K562 (cell line): Measurements from ENCODE around the gene ARL11. TPM values are rescaled to one million over a fixed set of nuclear protein-coding genes. Genes with fewer than 3 reads are reported as not detected.

Experiments
- ATAC-seq: fragments of 200-7000 bp; cut with Tn5 transposase; 3 replicates; pipeline ENCODE4 v1.9.1; 2020; ENCODE audit warnings: moderate library complexity
- BruUV-seq: library from RNA; stranded (reverse); fragments of 400-500 nt; replicated peaks from 2 replicates; lab custom pipeline; 2021; lab: Mats Ljungman, UMichigan
- CTCF ChIA-PET: fragments of 300-600 bp; formaldehyde crosslinking; extraction: SDS; loops from one replicate; lab custom pipeline; 2021; ENCODE audit warnings: low intra/inter-chr PET ratio; lab: Yijun Ruan, JAX
- POLR2A ChIA-PET: fragments of 300-600, 350-650 bp; sonication (Branson Sonifier 250); formaldehyde crosslinking; extraction: SDS; loops from one replicate; lab custom pipeline; 2021; ENCODE audit warnings: antibody characterized with exemption, inconsistent platforms; lab: Yijun Ruan, JAX
- DNase-seq, 4 experiments: peaks; one replicate each; pipeline versions ENCODE4 v3.0.0 to v3.0.0-alpha.2; 2011 to 2018; ENCODE audit warnings: low spot score in 3 of 4, mixed read lengths in 3 of 4; ENCODE audit errors: extremely low read depth in 1 of 4
- FAIRE-seq: peaks from 2 replicates; lab custom pipeline; 2011; peaks lifted over from hg19 to GRCh38; lab: Jason Lieb, UNC
- H2AFZ ChIP-seq: 2 replicates; pipeline ENCODE4 v1.6.0; 2011; ENCODE audit warnings: low read depth, low read length, control low read depth, inconsistent platforms
- H3K27ac ChIP-seq: fragments of 200-600 bp; 3 replicates; pipeline ENCODE4 v1.8.0; 2011; ENCODE audit warnings: low read depth, mild to moderate bottlenecking, control low read depth, inconsistent platforms, low read length, moderate library complexity, mixed read lengths; ENCODE audit errors: extremely low read depth
- H3K27me3 ChIP-seq, 2 experiments: fragments of 300-600 bp in 1 of 2; 2 replicates in 1 of 2; 3 replicates in 1 of 2; pipeline versions ENCODE4 v1.6.0 to v1.8.0; 2011; ENCODE audit warnings: inconsistent platforms in 2 of 2, low read length in 2 of 2, mild to moderate bottlenecking in 1 of 2, mixed read lengths in 1 of 2, moderate library complexity in 1 of 2; ENCODE audit not compliant: control insufficient read depth in 2 of 2, insufficient read depth in 2 of 2
- H3K36me3 ChIP-seq: fragments of 300-600 bp; 3 replicates; pipeline ENCODE4 v1.8.0; 2011; ENCODE audit warnings: mild to moderate bottlenecking, low read length, inconsistent platforms; ENCODE audit not compliant: control insufficient read depth, insufficient read depth
- H3K4me1 ChIP-seq, 2 experiments: fragments of 200-600 bp in 1 of 2; replicated peaks in 1 of 2; 2 replicates in 1 of 2; 3 replicates in 1 of 2; pipeline versions ENCODE4 v1.5.1 to v1.8.0; 2011; ENCODE audit warnings: inconsistent platforms in 2 of 2, low read length in 2 of 2, mild to moderate bottlenecking in 1 of 2, mixed read lengths in 1 of 2, moderate library complexity in 1 of 2; ENCODE audit not compliant: control insufficient read depth in 2 of 2, insufficient read depth in 2 of 2
- H3K4me2 ChIP-seq: 2 replicates; pipeline ENCODE4 v1.6.1; 2011; ENCODE audit warnings: low read length, control low read depth, inconsistent platforms, mixed read lengths; ENCODE audit not compliant: insufficient read depth
- H3K4me3 ChIP-seq: fragments of 200-600 bp; sonication (generic), shearing (Covaris generic); 2 replicates; pipeline ENCODE4 v1.5.1; 2016; ENCODE audit warnings: control low read depth, inconsistent platforms
- H3K79me2 ChIP-seq: fragments of 200-600 bp; 3 replicates; pipeline ENCODE4 v1.8.0; 2011; ENCODE audit warnings: low read length, inconsistent platforms; ENCODE audit not compliant: control insufficient read depth, insufficient read depth
- H3K9ac ChIP-seq, 2 experiments: 2 replicates each; pipeline versions ENCODE4 v1.6.0 to v1.6.1; 2011; ENCODE audit warnings: low read depth in 2 of 2, low read length in 2 of 2, control low read depth in 1 of 2, inconsistent platforms in 1 of 2, mild to moderate bottlenecking in 1 of 2, mixed read lengths in 1 of 2; ENCODE audit not compliant: insufficient read depth in 1 of 2
- H3K9me1 ChIP-seq: one replicate; pipeline ENCODE4 v1.6.0; 2011; ENCODE audit warnings: inconsistent platforms, mild to moderate bottlenecking, low read length, moderate library complexity; ENCODE audit not compliant: control insufficient read depth, insufficient read depth
- H3K9me3 ChIP-seq: replicated peaks from 2 replicates; pipeline ENCODE4 v1.5.1; 2011; ENCODE audit warnings: low read depth, low read length, inconsistent platforms; ENCODE audit not compliant: control insufficient read depth, insufficient read depth
- H4K20me1 ChIP-seq: replicated peaks from 2 replicates; pipeline ENCODE4 v1.6.1; 2011; ENCODE audit warnings: low read length, inconsistent platforms, mixed read lengths; ENCODE audit not compliant: control insufficient read depth, insufficient read depth
- KDM4B ChIP-seq, 2 experiments: fragments of 450-650 bp in 1 of 2; sonication (generic) in 1 of 2; IDR thresholded peaks; 2 replicates each; pipeline ENCODE4 v1.6.1; 2016 to 2017; ENCODE audit warnings: borderline replicate concordance in 2 of 2, antibody characterized with exemption in 1 of 2, low read depth in 1 of 2, mild to moderate bottlenecking in 1 of 2
- KLF1 ChIP-seq: fragments of 450-650 bp; IDR thresholded peaks from 2 replicates; pipeline ENCODE4 v1.6.1; 2016; ENCODE audit warnings: missing genetic modification characterization, missing compliant biosample characterization
- MAFF ChIP-seq: IDR thresholded peaks from 2 replicates; pipeline ENCODE4 v1.6.1; 2012; ENCODE audit warnings: low read length, improper control_type of control experiment
- PTBP1 ChIP-seq: fragments of 200-400 bp; formaldehyde crosslinking; IDR thresholded peaks from 2 replicates; pipeline ENCODE4 v1.6.1; 2017; ENCODE audit warnings: low read depth, low read length
- RBM15 ChIP-seq: fragments of 200-400 bp; formaldehyde crosslinking; IDR thresholded peaks from 2 replicates; pipeline ENCODE4 v1.6.1; 2018; ENCODE audit warnings: mild to moderate bottlenecking, low read length, moderate library complexity; ENCODE audit not compliant: insufficient read depth
- SNRNP70 ChIP-seq: fragments of 200-400 bp; formaldehyde crosslinking; optimal IDR thresholded peaks from 2 replicates; pipeline ENCODE3; 2017; ENCODE audit warnings: low read depth, low read length
- SPI1 ChIP-seq: IDR thresholded peaks from 2 replicates; pipeline ENCODE4 v1.6.1; 2011; ENCODE audit warnings: low read depth, low read length, control low read depth, borderline replicate concordance
- ZNF143 ChIP-seq: sonication (generic); formaldehyde crosslinking; IDR thresholded peaks from 2 replicates; pipeline ENCODE4 v1.9.0; 2022; ENCODE audit warnings: mild to moderate bottlenecking, missing genetic modification reagents
- WGBS: fragments of 100-300 bp; shearing (Covaris generic); methylation state at CpG from one replicate; pipeline ENCODE4 v1.1.6; 2016; ENCODE audit warnings: low coverage, mixed read lengths; ENCODE audit not compliant: insufficient coverage; ENCODE audit errors: missing lambda C conversion rate; 5-methylcytosine and 5-hydroxymethylcytosine counted together
- in situ Hi-C: fragments of 300-500 bp; cut with MboI; formaldehyde crosslinking; loops from 4 replicates; pipeline ENCODE4 v1.15.0; 2018; ENCODE audit warnings: inconsistent platforms, mixed read lengths
- intact Hi-C: fragments of 100-400 bp; cut with micrococcal nuclease; formaldehyde crosslinking; loops from 2 replicates; pipeline ENCODE4 v1.14.2; 2022
- polyA plus RNA-seq, 8 experiments: library from polyadenylated mRNA; depleted of rRNA in 4 of 8; stranded (reverse) in 5 of 8; unstranded in 3 of 8; fragments of >200 nt; fragmentation: Nextera tagmentation in 2 of 8; fragmentation: Illumina TruSeq in 1 of 8; extraction: Ambion mirVana in 2 of 8; extraction: Trizol in 1 of 8; gene quantifications; 2 replicates each; pipeline versions ENCODE4 v1.2.1 to v1.2.3, GENCODE V29; 2011 to 2014; ENCODE audit warnings: inconsistent platforms in 1 of 8, missing spikeins in 1 of 8
- total RNA-seq, 7 experiments: library from RNA; depleted of rRNA in 6 of 7; stranded (reverse); fragments of >200 nt in 6 of 7; fragmentation: Illumina TruSeq in 2 of 7; extraction: Trizol in 2 of 7; gene quantifications; 2 replicates each; pipeline versions ENCODE4 v1.2.1 to v1.2.3, GENCODE V29; 2011 to 2021; ENCODE audit warnings: low replicate concordance in 1 of 7
- TF ChIP-seq, protein P1 (sequence below): fragments of 250-450 bp; sonication (Bioruptor Pico); IDR thresholded peaks from 2 replicates; pipeline ENCODE4 v1.9.0; 2021; ENCODE audit warnings: mild to moderate bottlenecking, inconsistent platforms

Gene ARL11
- total and polyA plus RNA-seq, 9 of the 15 experiments (the other 6 are each of a cell fraction or from before 2014, with no cell fraction given): 0.18 to 0.87 (median 0.45) TPM

DNA sequence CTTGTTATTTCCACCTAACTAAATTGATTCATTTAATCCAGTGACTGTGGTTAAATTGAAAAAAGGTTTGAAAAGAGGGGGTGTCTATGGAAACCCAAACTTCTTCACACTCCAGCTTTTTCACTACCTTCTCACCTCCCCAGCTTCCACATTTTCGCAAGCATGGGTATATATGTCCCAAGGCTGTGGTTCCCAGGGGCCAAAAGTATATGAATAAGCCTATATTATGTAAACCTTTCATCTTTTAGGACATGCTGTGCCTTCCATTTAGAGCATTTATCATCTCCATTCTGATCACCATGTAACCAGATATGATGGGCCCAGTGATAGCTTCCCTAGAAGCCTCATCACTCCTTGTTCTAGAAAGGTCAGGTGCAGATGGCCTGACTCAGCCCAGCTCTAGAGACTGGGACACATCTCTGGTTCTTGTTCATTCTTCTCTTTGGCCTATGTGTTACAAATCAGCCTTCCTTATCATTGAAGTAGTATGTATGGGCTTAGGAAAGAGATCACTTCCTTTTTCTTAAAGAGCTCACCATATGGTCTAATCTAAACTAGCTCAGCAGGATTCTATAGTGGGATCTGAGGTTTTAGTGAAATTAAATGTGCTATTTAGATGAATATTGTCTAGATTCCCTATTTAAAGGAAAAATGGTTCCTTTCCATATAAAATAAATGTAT, 19.5 kb upstream of the ARL11 start:
- no peaks in the 10 kb centered on the region for H3K9me3 ChIP-seq
- no peak for FAIRE-seq
- no peak overlapping the region for H2AFZ ChIP-seq
- BruUV-seq: no TSS peak
- TF ChIP-seq KLF1 (tag): no peak
- no peak for TF ChIP-seq MAFF
- no peak for TF ChIP-seq PTBP1
- peak; percentile 38; the same call in 1 of the 2 replicates for TF ChIP-seq SPI1
- TF ChIP-seq, protein P1, sequence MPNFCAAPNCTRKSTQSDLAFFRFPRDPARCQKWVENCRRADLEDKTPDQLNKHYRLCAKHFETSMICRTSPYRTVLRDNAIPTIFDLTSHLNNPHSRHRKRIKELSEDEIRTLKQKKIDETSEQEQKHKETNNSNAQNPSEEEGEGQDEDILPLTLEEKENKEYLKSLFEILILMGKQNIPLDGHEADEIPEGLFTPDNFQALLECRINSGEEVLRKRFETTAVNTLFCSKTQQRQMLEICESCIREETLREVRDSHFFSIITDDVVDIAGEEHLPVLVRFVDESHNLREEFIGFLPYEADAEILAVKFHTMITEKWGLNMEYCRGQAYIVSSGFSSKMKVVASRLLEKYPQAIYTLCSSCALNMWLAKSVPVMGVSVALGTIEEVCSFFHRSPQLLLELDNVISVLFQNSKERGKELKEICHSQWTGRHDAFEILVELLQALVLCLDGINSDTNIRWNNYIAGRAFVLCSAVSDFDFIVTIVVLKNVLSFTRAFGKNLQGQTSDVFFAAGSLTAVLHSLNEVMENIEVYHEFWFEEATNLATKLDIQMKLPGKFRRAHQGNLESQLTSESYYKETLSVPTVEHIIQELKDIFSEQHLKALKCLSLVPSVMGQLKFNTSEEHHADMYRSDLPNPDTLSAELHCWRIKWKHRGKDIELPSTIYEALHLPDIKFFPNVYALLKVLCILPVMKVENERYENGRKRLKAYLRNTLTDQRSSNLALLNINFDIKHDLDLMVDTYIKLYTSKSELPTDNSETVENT: no peak
- no peak for TF ChIP-seq RBM15
- TF ChIP-seq KDM4B (IDR thresholded peaks at IDR 0.05; ENCODE audit: borderline replicate concordance in 2 of 2, low read depth in 1 of 2): no peak
- no peak for TF ChIP-seq ZNF143
- no peak for TF ChIP-seq SNRNP70
- no peaks in the 10 kb centered on the region for H3K36me3 ChIP-seq
- no peak overlapping the region for H3K4me2 ChIP-seq
- H3K4me1 ChIP-seq: no peaks in the 10 kb centered on the region; a peak in 2 of 5 replicates
- H3K4me3 ChIP-seq: no peak overlapping the region
- no peak for DNase-seq
- in situ Hi-C loops (no loop called here), intact Hi-C loops (loop anchor here (5.0 kb wide), 1 partner anchor 161 kb away; no protein-coding TSS in a partner anchor)
- no peaks in the 10 kb centered on the region for H4K20me1 ChIP-seq
- no peaks in the 10 kb centered on the region for H3K79me2 ChIP-seq
- 10% methylated on average over 1 of the region's 1 CpG for WGBS
- no peaks in the 10 kb centered on the region for H3K27me3 ChIP-seq
- ChIA-PET POLR2A (interaction anchor here (0.7 kb wide), 1 partner anchor 164 kb away, joined by 3 read pairs; no protein-coding TSS in a partner anchor), CTCF (no interaction called here)
- H3K27ac ChIP-seq: no peak overlapping the region
- H3K9ac ChIP-seq: no peak overlapping the region
- ATAC-seq: no peak
- no peaks in the 10 kb centered on the region for H3K9me1 ChIP-seq
